H1 (cell line): ENCODE data around the gene CEP95. TPM values are rescaled to one million over a fixed set of nuclear protein-coding genes. Genes with fewer than 3 reads are reported as not detected.

Experiments used
- CTCF ChIA-PET: fragments of 300-600 bp; sonication (Branson Sonifier 250); formaldehyde crosslinking; loops from one replicate; lab custom pipeline; 2021; ENCODE audit not compliant: partially characterized antibody; lab: Charles Lee
- POLR2A ChIA-PET: fragments of 300-600 bp; sonication (Branson Sonifier 250); formaldehyde crosslinking; loops from one replicate; lab custom pipeline; 2021; ENCODE audit warnings: inconsistent platforms; ENCODE audit not compliant: partially characterized antibody; lab: Charles Lee
- DNase-seq, 2 experiments: peaks; one replicate each; pipeline versions ENCODE4 v3.0.0 to v3.0.0-alpha.2; 2010 to 2022; ENCODE audit warnings: low spot score in 2 of 2, low read depth in 1 of 2, mixed read lengths in 1 of 2
- FAIRE-seq: peaks from 2 replicates; lab custom pipeline; 2011; peaks lifted over from hg19 to GRCh38; lab: Jason Lieb, UNC
- H2AFZ ChIP-seq: 2 replicates; pipeline ENCODE4 v1.8.1; 2012; ENCODE audit warnings: low read length, inconsistent platforms
- H2AK5ac ChIP-seq: 2 replicates; pipeline ENCODE4 v1.6.1; 2013; ENCODE audit warnings: low read depth, low read length
- H2BK120ac ChIP-seq: replicated peaks from 2 replicates; pipeline ENCODE3; 2013; ENCODE audit warnings: low read depth, low read length, inconsistent platforms
- H2BK12ac ChIP-seq: 2 replicates; pipeline ENCODE4 v1.6.1; 2013; ENCODE audit warnings: low read depth, low read length
- H2BK15ac ChIP-seq: 2 replicates; pipeline ENCODE4 v1.6.1; 2013; ENCODE audit warnings: low read length
- H2BK20ac ChIP-seq: 2 replicates; pipeline ENCODE4 v1.6.1; 2013; ENCODE audit warnings: low read length
- H2BK5ac ChIP-seq: 2 replicates; pipeline ENCODE4 v1.6.1; 2013; ENCODE audit warnings: low read depth, low read length
- H3K14ac ChIP-seq: 2 replicates; pipeline ENCODE4 v1.6.1; 2013; ENCODE audit warnings: inconsistent platforms; ENCODE audit not compliant: insufficient read length
- H3K18ac ChIP-seq: 2 replicates; pipeline ENCODE4 v1.6.1; 2013; ENCODE audit warnings: low read length; ENCODE audit errors: extremely low read depth
- H3K23ac ChIP-seq: 2 replicates; pipeline ENCODE4 v1.6.1; 2013; ENCODE audit warnings: inconsistent platforms; ENCODE audit not compliant: insufficient read length
- H3K23me2 ChIP-seq: 2 replicates; pipeline ENCODE4 v1.6.1; 2013; ENCODE audit warnings: low read depth, low read length
- H3K27ac ChIP-seq: 2 replicates; pipeline ENCODE4 v1.6.1; 2011; ENCODE audit warnings: low read depth, low read length, inconsistent platforms
- H3K27me3 ChIP-seq, 4 experiments: replicated peaks in 1 of 4; 1 replicate in 1 of 4; 2 replicates in 3 of 4; pipeline versions ENCODE4 v1.6.1 to v1.8.1; 2011 to 2013; ENCODE audit warnings: low read length in 3 of 4, mild to moderate bottlenecking in 3 of 4, inconsistent platforms in 2 of 4, mixed read lengths in 2 of 4, moderate library complexity in 1 of 4; ENCODE audit not compliant: control insufficient read depth in 3 of 4, insufficient read depth in 3 of 4; ENCODE audit errors: extremely low read depth in 1 of 4
- H3K36me3 ChIP-seq, 4 experiments: 2 replicates each; pipeline versions ENCODE4 v1.6.1 to v1.8.1; 2011 to 2013; ENCODE audit warnings: mild to moderate bottlenecking in 4 of 4, low read length in 3 of 4, moderate library complexity in 2 of 4, control low read depth in 1 of 4, inconsistent platforms in 1 of 4; ENCODE audit not compliant: insufficient read depth in 4 of 4, control insufficient read depth in 2 of 4
- H3K4ac ChIP-seq: replicated peaks from 2 replicates; pipeline ENCODE3; 2013; ENCODE audit warnings: low read length, low read depth, mixed read lengths, inconsistent platforms; ENCODE audit not compliant: insufficient read length
- H3K4me1 ChIP-seq, 4 experiments: replicated peaks in 1 of 4; 1 replicate in 1 of 4; 2 replicates in 3 of 4; pipeline versions ENCODE4 v1.6.1 to v1.8.1; 2011 to 2013; ENCODE audit warnings: low read length in 3 of 4, inconsistent platforms in 2 of 4, mixed read lengths in 1 of 4; ENCODE audit not compliant: insufficient read depth in 4 of 4, control insufficient read depth in 3 of 4
- H3K4me2 ChIP-seq, 2 experiments: 2 replicates each; pipeline versions ENCODE4 v1.6.1 to v1.8.1; 2011 to 2013; ENCODE audit warnings: low read depth in 2 of 2, low read length in 2 of 2, control low read depth in 1 of 2, inconsistent platforms in 1 of 2, mild to moderate bottlenecking in 1 of 2; ENCODE audit not compliant: insufficient read depth in 1 of 2
- H3K4me3 ChIP-seq, 4 experiments: fragments of 200-600, 300-600 bp in 1 of 4; sonication (generic), shearing (Covaris generic), sonication (Bioruptor Twin) in 1 of 4; 2 replicates each; pipeline versions ENCODE4 v1.5.1 to v1.8.1; 2011 to 2016; ENCODE audit warnings: low read length in 4 of 4, low read depth in 3 of 4, control low read depth in 2 of 4, inconsistent platforms in 2 of 4, mild to moderate bottlenecking in 2 of 4, mixed read lengths in 1 of 4, moderate library complexity in 1 of 4; ENCODE audit not compliant: insufficient read depth in 2 of 4; ENCODE audit errors: extremely low read depth in 1 of 4
- H3K56ac ChIP-seq: replicated peaks from 2 replicates; pipeline ENCODE3; 2013; ENCODE audit warnings: low read depth, mild to moderate bottlenecking, mixed read lengths, low read length, inconsistent platforms; ENCODE audit not compliant: insufficient read length
- H3K79me1 ChIP-seq: 2 replicates; pipeline ENCODE4 v1.6.1; 2013; ENCODE audit warnings: low read depth, low read length, control low read depth
- H3K79me2 ChIP-seq, 2 experiments: 2 replicates each; pipeline versions ENCODE4 v1.6.1 to v1.8.1; 2012 to 2013; ENCODE audit warnings: low read length in 2 of 2, mild to moderate bottlenecking in 2 of 2, inconsistent platforms in 1 of 2; ENCODE audit not compliant: insufficient read depth in 2 of 2, control insufficient read depth in 1 of 2
- H3K9ac ChIP-seq, 4 experiments: replicated peaks in 1 of 4; 1 replicate in 1 of 4; 2 replicates in 3 of 4; pipeline versions ENCODE4 v1.6.1 to v1.8.1; 2011 to 2013; ENCODE audit warnings: low read depth in 3 of 4, low read length in 3 of 4, control low read depth in 2 of 4, mild to moderate bottlenecking in 2 of 4, moderate library complexity in 2 of 4, inconsistent platforms in 1 of 4; ENCODE audit errors: extremely low read depth in 1 of 4
- H3K9me3 ChIP-seq, 2 experiments: 2 replicates each; pipeline versions ENCODE4 v1.6.1 to v1.8.1; 2012 to 2013; ENCODE audit warnings: mild to moderate bottlenecking in 2 of 2, moderate library complexity in 2 of 2, control low read depth in 1 of 2, inconsistent platforms in 1 of 2, low read depth in 1 of 2, low read length in 1 of 2, mixed read lengths in 1 of 2; ENCODE audit not compliant: insufficient read depth in 2 of 2
- H4K20me1 ChIP-seq, 2 experiments: replicated peaks in 1 of 2; 2 replicates each; pipeline versions ENCODE3 to v1.8.1; 2011 to 2013; ENCODE audit warnings: inconsistent platforms in 2 of 2, low read length in 2 of 2, mild to moderate bottlenecking in 1 of 2; ENCODE audit not compliant: insufficient read depth in 2 of 2, control insufficient read depth in 1 of 2
- H4K5ac ChIP-seq: 2 replicates; pipeline ENCODE4 v1.6.1; 2013; ENCODE audit warnings: low read length, low read depth, mixed read lengths, inconsistent platforms; ENCODE audit not compliant: insufficient read length
- H4K8ac ChIP-seq: 2 replicates; pipeline ENCODE4 v1.8.0; 2013; ENCODE audit warnings: mild to moderate bottlenecking, moderate library complexity, low read length, inconsistent platforms; ENCODE audit not compliant: insufficient read depth; ENCODE audit errors: extremely low read depth
- H4K91ac ChIP-seq: replicated peaks from 2 replicates; pipeline ENCODE3; 2013; ENCODE audit warnings: low read length, mixed read lengths, inconsistent platforms; ENCODE audit not compliant: insufficient read length
- BACH1 ChIP-seq: IDR thresholded peaks from 2 replicates; pipeline ENCODE4 v1.6.1; 2012; ENCODE audit warnings: low read length, improper control_type of control experiment
- CHD1 ChIP-seq: IDR thresholded peaks from 2 replicates; pipeline ENCODE4 v1.6.1; 2012; ENCODE audit warnings: low read depth, low read length, improper control_type of control experiment
- CTBP2 ChIP-seq: IDR thresholded peaks from 2 replicates; pipeline ENCODE4 v1.7.0; 2011; ENCODE audit warnings: borderline replicate concordance, mild to moderate bottlenecking, moderate library complexity, mixed read lengths, low read length; ENCODE audit not compliant: insufficient read depth, insufficient read length
- JUN ChIP-seq: IDR thresholded peaks from 2 replicates; pipeline ENCODE4 v1.6.1; 2011; ENCODE audit warnings: low read depth, mild to moderate bottlenecking, improper control_type of control experiment, low read length
- JUND ChIP-seq: IDR thresholded peaks from 2 replicates; pipeline ENCODE4 v1.6.1; 2011; ENCODE audit warnings: mild to moderate bottlenecking, improper control_type of control experiment, low read length
- POU5F1 ChIP-seq: IDR thresholded peaks from 2 replicates; pipeline ENCODE4 v1.6.1; 2011; ENCODE audit warnings: low read depth, mild to moderate bottlenecking, low read length, moderate library complexity
- RBBP5 ChIP-seq: IDR thresholded peaks from 2 replicates; pipeline ENCODE4 v1.7.1; 2012; ENCODE audit warnings: low read depth, mild to moderate bottlenecking, inconsistent platforms, low read length, moderate library complexity, borderline replicate concordance
- RFX5 ChIP-seq: IDR thresholded peaks from 2 replicates; pipeline ENCODE4 v1.6.1; 2011; ENCODE audit warnings: low read depth, low read length, improper control_type of control experiment, borderline replicate concordance
- RNF2 ChIP-seq: fragments of 200-900, 300-1000 bp; sonication (generic); IDR thresholded peaks from 2 replicates; pipeline ENCODE4 v1.7.1; 2016; ENCODE audit warnings: borderline replicate concordance, low read depth, mild to moderate bottlenecking, antibody characterized with exemption, low read length; ENCODE audit not compliant: poor library complexity, severe bottlenecking; ENCODE audit errors: missing control alignments
- RXRA ChIP-seq: IDR thresholded peaks from 2 replicates; pipeline ENCODE4 v1.6.1; 2011; ENCODE audit warnings: low read depth, mild to moderate bottlenecking, low read length, moderate library complexity; ENCODE audit not compliant: insufficient read depth
- SIRT6 ChIP-seq: IDR thresholded peaks from one replicate; pipeline ENCODE4 v1.7.1; 2012; ENCODE audit warnings: low read length, inconsistent platforms
- SIX5 ChIP-seq: IDR thresholded peaks from 2 replicates; pipeline ENCODE4 v1.6.1; 2011; ENCODE audit warnings: mild to moderate bottlenecking, low read depth, low read length
- SP1 ChIP-seq: IDR thresholded peaks from 2 replicates; pipeline ENCODE4 v1.6.1; 2011; ENCODE audit warnings: low read depth, low read length
- SP4 ChIP-seq: IDR thresholded peaks from 2 replicates; pipeline ENCODE4 v1.6.1; 2012; ENCODE audit warnings: low read length, inconsistent platforms
- WGBS, 2 experiments: shearing (Covaris generic) in 1 of 2; methylation state at CpG; one replicate each; pipeline versions ENCODE4 v1.1.6 to v1.1.7; 2013 to 2015; ENCODE audit warnings: low lambda C conversion rate in 2 of 2, mixed read lengths in 2 of 2, inconsistent platforms in 1 of 2, low coverage in 1 of 2, missing lambda C conversion rate in 1 of 2; ENCODE audit not compliant: insufficient replicate concordance in 2 of 2, insufficient coverage in 1 of 2, insufficient read length in 1 of 2; ENCODE audit errors: extremely low coverage in 1 of 2, missing lambda C conversion rate in 1 of 2; 5-methylcytosine and 5-hydroxymethylcytosine counted together
- polyA plus RNA-seq, 7 experiments: library from polyadenylated mRNA; depleted of rRNA in 3 of 7; stranded (reverse) in 5 of 7; unstranded in 2 of 7; fragments of >200 nt in 5 of 7; fragments of 200-250 nt in 2 of 7; gene quantifications; 1 replicate in 5 of 7; 2 replicates in 1 of 7; 4 replicates in 1 of 7; pipeline versions ENCODE4 v1.2.1 to v1.2.3, GENCODE V29; 2011 to 2013; ENCODE audit warnings: missing spikeins in 2 of 7, mixed read lengths in 2 of 7
- total RNA-seq: library from RNA; stranded (reverse); fragmentation: NEBNext Ultra II Directional; extraction: Animal tissue kit (Norgen Biotek cat#: 25700); gene quantifications from 2 replicates; pipeline ENCODE4 v1.2.1, GENCODE V29; 2021

CEP95 gene
- total and polyA plus RNA-seq, 2 of the 8 experiments (the other 6 are each of a cell fraction or from before 2014, with no cell fraction given) = 22.3 to 51.5 TPM

DNA sequence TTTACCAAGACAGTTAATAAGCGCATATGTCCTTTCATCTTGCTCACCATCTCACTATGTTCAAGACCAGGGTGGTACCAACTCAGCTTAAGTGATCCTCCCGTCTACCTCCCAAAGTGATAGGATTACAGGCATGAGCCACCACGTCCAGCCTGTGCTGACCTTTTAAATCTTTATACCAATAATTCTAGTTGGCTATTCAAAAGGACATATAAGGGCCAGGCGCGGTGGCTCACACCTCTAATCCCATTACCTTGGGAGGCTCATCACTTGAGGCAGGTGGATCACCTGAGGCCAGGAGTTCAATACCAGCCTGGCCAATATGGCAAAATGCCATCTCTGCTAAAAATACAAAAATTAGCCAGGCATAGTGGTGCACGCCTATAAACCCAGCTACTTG is 2.4 kb downstream of the CEP95 start:
- no peak overlapping the region for H2BK20ac ChIP-seq
- H3K79me1 ChIP-seq = no peaks in the 10 kb centered on the region
- no peak overlapping the region for H2BK5ac ChIP-seq
- H2AK5ac ChIP-seq = no peak overlapping the region
- H4K20me1 ChIP-seq = peaks cover 5 to 15% of the 10 kb centered on the region in 2 experiments
- H4K5ac ChIP-seq = no peak overlapping the region
- 92% methylated on average over 6 of the region's 6 CpGs; no CpG with 5 or more reads in 1 of the 2 experiments for WGBS, 2 experiments
- no peak overlapping the region for H3K56ac ChIP-seq
- FAIRE-seq (no peak), DNase-seq (no peak)
- ChIA-PET CTCF (interaction anchor here (2.4 kb wide), 1 partner anchor 17 kb away, joined by 11 read pairs; no protein-coding TSS in a partner anchor), POLR2A (interaction anchor here (1.3 to 2.5 kb wide), 4 partner anchors 11 to 29 kb away, joined by 4 to 26 read pairs (median 6); partner anchors contain the start of gene POLG2)
- H3K4me1 ChIP-seq = peaks cover 0 to 9% (median 2%) of the 10 kb centered on the region in 4 experiments; a peak in 5 of 7 replicates
- no peak overlapping the region for H2BK15ac ChIP-seq
- no peak overlapping the region for H3K9ac ChIP-seq
- H2BK120ac ChIP-seq = no peak overlapping the region
- no peak overlapping the region for H4K91ac ChIP-seq
- H3K4me3 ChIP-seq = no peak overlapping the region
- no peak overlapping the region for H3K18ac ChIP-seq
- no peak overlapping the region for H2AFZ ChIP-seq
- H3K23me2 ChIP-seq = peaks cover 4% of the 10 kb centered on the region; the same call in 1 of the 2 replicates
- H2BK12ac ChIP-seq = no peak overlapping the region
- no peak overlapping the region for H3K23ac ChIP-seq
- H3K14ac ChIP-seq = no peak overlapping the region
- H3K9me3 ChIP-seq = no peaks in the 10 kb centered on the region
- no peak overlapping the region for H3K27ac ChIP-seq
- peaks cover 2 to 61% (median 27%) of the 10 kb centered on the region in 4 experiments; a peak in 5 of 8 replicates for H3K36me3 ChIP-seq
- no peak overlapping the region for H3K4ac ChIP-seq
- no peak overlapping the region for H4K8ac ChIP-seq
- peaks cover 31 to 83% of the 10 kb centered on the region in 2 experiments for H3K79me2 ChIP-seq
- no peaks in the 10 kb centered on the region for H3K27me3 ChIP-seq
- peak overlapping the region; percentile 12 to 15; a peak in 1 of 4 replicates for H3K4me2 ChIP-seq
- TF ChIP-seq SP1 (no peak), JUN (no peak), CHD1 (no peak), SP4 (no peak), JUND (no peak), RBBP5 (no peak), SIX5 (no peak), POU5F1 (no peak), RNF2 (no peak), SIRT6 (no peak), CTBP2 (no peak), BACH1 (no peak), RFX5 (no peak), RXRA (no peak)
